Tibial nerve (tissue), 4 donors: ENCODE measurements around the gene NR2F1-AS1. TPM values are rescaled to one million over a fixed set of nuclear protein-coding genes. Genes with fewer than 3 reads are reported as not detected.

Source experiments
- DNase-seq, 2 donors: peaks; one replicate each; pipeline ENCODE4 v3.0.0-alpha.2; 2019; ENCODE audit warnings: low spot score in 2 of 2
- H3K27ac ChIP-seq, 4 donors: fragments of 200-600 bp; sonication (generic) in 3 of 4; one replicate each; pipeline ENCODE4 v1.5.1; 2017 to 2019; ENCODE audit warnings: mild to moderate bottlenecking in 1 of 4
- H3K27me3 ChIP-seq, 2 donors: fragments of 200-600 bp; sonication (generic) in 1 of 2; one replicate each; pipeline versions ENCODE4 v1.5.1 to v1.6.0; 2017 to 2019
- H3K36me3 ChIP-seq, 3 donors: fragments of 200-600 bp; sonication (generic); one replicate each; pipeline ENCODE4 v1.5.1; 2018 to 2019
- H3K4me1 ChIP-seq, 4 donors: fragments of 200-600 bp; sonication (generic) in 3 of 4; one replicate each; pipeline ENCODE4 v1.5.1; 2017 to 2019
- H3K4me3 ChIP-seq, 4 donors: fragments of 200-600 bp; sonication (generic) in 3 of 4; one replicate each; pipeline ENCODE4 v1.5.1; 2017 to 2019; ENCODE audit warnings: mild to moderate bottlenecking in 1 of 4, moderate library complexity in 1 of 4
- H3K9me3 ChIP-seq, 4 donors: fragments of 200-600 bp; sonication (generic) in 3 of 4; one replicate each; pipeline ENCODE4 v1.5.1; 2017 to 2019
- CTCF ChIP-seq, 5 experiments: fragments of 200-600 bp in 3 of 5; fragments of 450-650 bp in 2 of 5; sonication (generic) in 3 of 5; IDR thresholded peaks; one replicate each; pipeline ENCODE4 v1.5.1; 2016 to 2019; ENCODE audit warnings: antibody characterized with exemption in 5 of 5, mild to moderate bottlenecking in 3 of 5, moderate library complexity in 2 of 5
- EP300 ChIP-seq, 2 donors: sonication (generic); formaldehyde crosslinking; IDR thresholded peaks; one replicate each; pipeline ENCODE4 v1.6.1; 2017; ENCODE audit warnings: antibody characterized with exemption in 2 of 2, mild to moderate bottlenecking in 1 of 2
- POLR2A ChIP-seq, 2 donors: fragments of 450-650 bp; IDR thresholded peaks; one replicate each; pipeline ENCODE4 v1.6.1; 2017; ENCODE audit warnings: antibody characterized with exemption in 2 of 2, mild to moderate bottlenecking in 2 of 2, moderate library complexity in 2 of 2
- WGBS, 2 donors: methylation state at CpG; one replicate each; pipeline ENCODE4 v1.1.5; 2018; 5-methylcytosine and 5-hydroxymethylcytosine counted together
- total RNA-seq, 4 donors: library from RNA; depleted of rRNA; stranded (reverse); fragments of >200 nt; gene quantifications; one replicate each; pipeline ENCODE4 v1.1.0, GENCODE V29; 2016

Gene NR2F1-AS1
- total RNA-seq, 4 donors from 2014 or later, result 13.5 to 38.4 (median 35.4) TPM

GRCh38 chr5:93433422-93433821, 147.6 kb downstream of the NR2F1-AS1 start:
- TF ChIP-seq CTCF (IDR thresholded peaks at IDR 0.05) (no peak), POLR2A (IDR thresholded peaks at IDR 0.05) (no peak), EP300 (IDR thresholded peaks at IDR 0.05) (no peak)
- H3K27me3 ChIP-seq, result no peaks in the 10 kb centered on the region

GRCh38 chr5:93431250-93431649, 149.8 kb downstream of the NR2F1-AS1 start:
- Histone ChIP-seq H3K36me3 (no peaks in the 10 kb centered on the region), H3K4me3 (no peak overlapping the region), H3K27ac (no peak overlapping the region), H3K4me1 (no peaks in the 10 kb centered on the region), H3K27me3 (no peaks in the 10 kb centered on the region), H3K9me3 (no peaks in the 10 kb centered on the region)
- DNase-seq, result no peak
- 39 to 42% methylated on average over 1 of the region's 1 CpG for WGBS, 2 donors
- TF ChIP-seq EP300 (IDR thresholded peaks at IDR 0.05), result no peak
- no peak for TF ChIP-seq POLR2A (IDR thresholded peaks at IDR 0.05)
- no peak for TF ChIP-seq CTCF (IDR thresholded peaks at IDR 0.05)

More at GRCh38 chr5:93433422-93433821, 147.6 kb downstream of the NR2F1-AS1 start:
- Histone ChIP-seq H3K36me3 (no peaks in the 10 kb centered on the region), H3K4me1 (no peaks in the 10 kb centered on the region), H3K4me3 (no peak overlapping the region), H3K27ac (no peak overlapping the region), H3K9me3 (no peaks in the 10 kb centered on the region)
- 92 to 95% methylated on average over 1 of the region's 1 CpG for WGBS, 2 donors
- no peak for DNase-seq

- no peaks in the 10 kb centered on the region for H3K4me1 ChIP-seq
- H3K4me3 ChIP-seq, result no peak overlapping the region
- no peaks in the 10 kb centered on the region for H3K36me3 ChIP-seq
- DNase-seq, result no peak
- TF ChIP-seq POLR2A (IDR thresholded peaks at IDR 0.05) (no peak), CTCF (IDR thresholded peaks at IDR 0.05) (no peak), EP300 (IDR thresholded peaks at IDR 0.05) (no peak)
- no peaks in the 10 kb centered on the region for H3K27me3 ChIP-seq
- WGBS, 2 donors, result 84 to 94% methylated on average over 2 of the region's 2 CpGs
- no peak overlapping the region for H3K27ac ChIP-seq
- no peaks in the 10 kb centered on the region for H3K9me3 ChIP-seq
Observed at GRCh38 chr5:93430673-93431199, 150.3 kb downstream of the NR2F1-AS1 start.

GRCh38 chr5:93430118-93430517, 150.9 kb downstream of the NR2F1-AS1 start:
- TF ChIP-seq POLR2A (IDR thresholded peaks at IDR 0.05) (no peak), CTCF (IDR thresholded peaks at IDR 0.05) (no peak), EP300 (IDR thresholded peaks at IDR 0.05) (no peak)

GRCh38 chr5:93428868-93429267, 152.2 kb downstream of the NR2F1-AS1 start:
- Histone ChIP-seq H3K9me3 (no peaks in the 10 kb centered on the region), H3K4me3 (no peak overlapping the region), H3K36me3 (no peaks in the 10 kb centered on the region), H3K27ac (no peak overlapping the region), H3K27me3 (no peaks in the 10 kb centered on the region), H3K4me1 (peaks cover 0 to 5% (median 0%) of the 10 kb centered on the region in 4 donors)
- no peak for TF ChIP-seq POLR2A (IDR thresholded peaks at IDR 0.05)
- TF ChIP-seq EP300 (IDR thresholded peaks at IDR 0.05), result no peak
- no peak for TF ChIP-seq CTCF (IDR thresholded peaks at IDR 0.05)
- no peak for DNase-seq
- 85 to 88% methylated on average over 1 of the region's 1 CpG for WGBS, 2 donors

More at GRCh38 chr5:93430118-93430517, 150.9 kb downstream of the NR2F1-AS1 start:
- Histone ChIP-seq H3K9me3 (no peaks in the 10 kb centered on the region), H3K4me1 (peaks cover 0 to 2% (median 0%) of the 10 kb centered on the region in 4 donors), H3K27ac (no peak overlapping the region), H3K27me3 (no peaks in the 10 kb centered on the region), H3K36me3 (no peaks in the 10 kb centered on the region), H3K4me3 (no peak overlapping the region)
- DNase-seq, result no peak
- WGBS, 2 donors, result 51 to 59% methylated on average over 8 of the region's 8 CpGs
